ENCODE data around the gene KIF6. TPM values are rescaled to one million over a fixed set of nuclear protein-coding genes. Genes with fewer than 3 reads are reported as not detected.

KIF6 gene
- total RNA-seq, 1 experiment from 2014 or later, result 2.7 TPM

GRCh38 chr6:39330476-39330875 is 394.7 kb downstream of the KIF6 start:
- ChIA-PET CTCF (no interaction called here), POLR2A (ENCODE audit: low non-redundant PET) (interaction anchor here (0.6 kb wide), 1 partner anchor 483 kb away, joined by 3 read pairs; no protein-coding TSS in a partner anchor)
- intact Hi-C loops (cut with micrococcal nuclease; ENCODE audit: unreplicated experiment), result no loop called here
- no peak for TF ChIP-seq EZH2 (IDR thresholded peaks at IDR 0.05; ENCODE audit: borderline replicate concordance, low read depth, low read length, poor library complexity, severe bottlenecking)
- TF ChIP-seq, protein P1, sequence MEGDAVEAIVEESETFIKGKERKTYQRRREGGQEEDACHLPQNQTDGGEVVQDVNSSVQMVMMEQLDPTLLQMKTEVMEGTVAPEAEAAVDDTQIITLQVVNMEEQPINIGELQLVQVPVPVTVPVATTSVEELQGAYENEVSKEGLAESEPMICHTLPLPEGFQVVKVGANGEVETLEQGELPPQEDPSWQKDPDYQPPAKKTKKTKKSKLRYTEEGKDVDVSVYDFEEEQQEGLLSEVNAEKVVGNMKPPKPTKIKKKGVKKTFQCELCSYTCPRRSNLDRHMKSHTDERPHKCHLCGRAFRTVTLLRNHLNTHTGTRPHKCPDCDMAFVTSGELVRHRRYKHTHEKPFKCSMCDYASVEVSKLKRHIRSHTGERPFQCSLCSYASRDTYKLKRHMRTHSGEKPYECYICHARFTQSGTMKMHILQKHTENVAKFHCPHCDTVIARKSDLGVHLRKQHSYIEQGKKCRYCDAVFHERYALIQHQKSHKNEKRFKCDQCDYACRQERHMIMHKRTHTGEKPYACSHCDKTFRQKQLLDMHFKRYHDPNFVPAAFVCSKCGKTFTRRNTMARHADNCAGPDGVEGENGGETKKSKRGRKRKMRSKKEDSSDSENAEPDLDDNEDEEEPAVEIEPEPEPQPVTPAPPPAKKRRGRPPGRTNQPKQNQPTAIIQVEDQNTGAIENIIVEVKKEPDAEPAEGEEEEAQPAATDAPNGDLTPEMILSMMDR (conservative IDR thresholded peaks at IDR 0.05; ENCODE audit: low read depth, low read length), result no peak
- H3K4me1 ChIP-seq (ENCODE audit: insufficient read depth, low read length, poor library complexity, severe bottlenecking), result no peaks in the 10 kb centered on the region
- no TSS peak for BruUV-seq (replicated peaks)
- peaks cover 22% of the 10 kb centered on the region for H3K27me3 ChIP-seq (replicated peaks; ENCODE audit: insufficient read depth, low read depth, low read length, poor library complexity)
- no peaks in the 10 kb centered on the region for H3K36me3 ChIP-seq (ENCODE audit: insufficient read depth, low read length, poor library complexity, severe bottlenecking)
- no peak overlapping the region for H3K27ac ChIP-seq (ENCODE audit: low read depth, low read length, poor library complexity, severe bottlenecking)
- DNase-seq (ENCODE audit: low spot score), result no peak
- no peaks in the 10 kb centered on the region for H3K9me3 ChIP-seq (ENCODE audit: low read depth, low read length, poor library complexity, severe bottlenecking)
- no peak overlapping the region for H3K4me3 ChIP-seq (ENCODE audit: low read depth, low read length, poor library complexity, severe bottlenecking)

DNA sequence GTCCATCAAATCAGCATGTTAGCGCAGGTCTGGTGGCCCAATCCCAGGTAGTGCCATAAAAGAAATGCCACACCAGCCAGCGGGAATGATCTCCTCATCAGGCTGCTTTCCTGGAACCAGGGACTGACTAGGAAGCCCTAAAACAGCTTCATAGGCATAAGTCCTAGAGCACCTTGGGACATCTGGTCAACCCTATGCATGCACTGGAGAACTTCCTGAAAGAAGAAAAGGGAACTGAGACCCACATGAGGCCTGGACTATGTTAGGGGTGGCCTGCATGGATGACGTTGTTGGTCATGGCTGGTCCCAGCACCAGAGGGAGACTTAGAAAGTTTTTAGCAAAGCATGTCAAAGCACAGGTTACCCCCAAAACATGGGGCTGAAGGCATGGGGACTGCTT is 395.2 kb downstream of the KIF6 start:
- H3K27me3 ChIP-seq (replicated peaks; ENCODE audit: insufficient read depth, low read depth, low read length, poor library complexity), result peaks cover 26% of the 10 kb centered on the region
- no peaks in the 10 kb centered on the region for H3K4me1 ChIP-seq (ENCODE audit: insufficient read depth, low read length, poor library complexity, severe bottlenecking)
- no peak for DNase-seq (ENCODE audit: low spot score)
- no peak overlapping the region for H3K4me3 ChIP-seq (ENCODE audit: low read depth, low read length, poor library complexity, severe bottlenecking)
- H3K9me3 ChIP-seq (ENCODE audit: low read depth, low read length, poor library complexity, severe bottlenecking), result no peaks in the 10 kb centered on the region
- ChIA-PET POLR2A (ENCODE audit: low non-redundant PET) (no interaction called here), CTCF (no interaction called here)
- BruUV-seq (replicated peaks), result no TSS peak
- TF ChIP-seq, protein P1 (conservative IDR thresholded peaks at IDR 0.05; ENCODE audit: low read depth, low read length), result no peak
- TF ChIP-seq EZH2 (IDR thresholded peaks at IDR 0.05; ENCODE audit: borderline replicate concordance, low read depth, low read length, poor library complexity, severe bottlenecking), result no peak
- no peaks in the 10 kb centered on the region for H3K36me3 ChIP-seq (ENCODE audit: insufficient read depth, low read length, poor library complexity, severe bottlenecking)
- H3K27ac ChIP-seq (ENCODE audit: low read depth, low read length, poor library complexity, severe bottlenecking), result no peak overlapping the region
- intact Hi-C loops (cut with micrococcal nuclease; ENCODE audit: unreplicated experiment), result no loop called here

- no peak for TF ChIP-seq EZH2 (IDR thresholded peaks at IDR 0.05; ENCODE audit: borderline replicate concordance, low read depth, low read length, poor library complexity, severe bottlenecking)
- TF ChIP-seq, protein P1 (conservative IDR thresholded peaks at IDR 0.05; ENCODE audit: low read depth, low read length), result no peak
- CTCF ChIA-PET, result no interaction called here
These were observed 397.1 kb downstream of the KIF6 start for GRCh38 chr6:39328066-39328465.

More at GRCh38 chr6:39328066-39328465, 397.1 kb downstream of the KIF6 start:
- Histone ChIP-seq H3K36me3 (ENCODE audit: insufficient read depth, low read length, poor library complexity, severe bottlenecking) (no peaks in the 10 kb centered on the region), H3K27ac (ENCODE audit: low read depth, low read length, poor library complexity, severe bottlenecking) (no peak overlapping the region), H3K9me3 (ENCODE audit: low read depth, low read length, poor library complexity, severe bottlenecking) (no peaks in the 10 kb centered on the region), H3K27me3 (replicated peaks; ENCODE audit: insufficient read depth, low read depth, low read length, poor library complexity) (peaks cover 29% of the 10 kb centered on the region), H3K4me1 (ENCODE audit: insufficient read depth, low read length, poor library complexity, severe bottlenecking) (no peaks in the 10 kb centered on the region), H3K4me3 (ENCODE audit: low read depth, low read length, poor library complexity, severe bottlenecking) (no peak overlapping the region)
- DNase-seq (ENCODE audit: low spot score), result no peak
- no TSS peak for BruUV-seq (replicated peaks)
- POLR2A ChIA-PET (ENCODE audit: low non-redundant PET), result no interaction called here
- intact Hi-C loops (cut with micrococcal nuclease; ENCODE audit: unreplicated experiment), result no loop called here
